ENCODE data around the gene EXOSC6. TPM values are rescaled to one million over a fixed set of nuclear protein-coding genes. Genes with fewer than 3 reads are reported as not detected.
"Not testable (repeated sequence)": the region's sequence is repeated elsewhere in the genome, so short reads cannot be mapped to it uniquely, and the experiment has no call there.

Gene EXOSC6
- total RNA-seq, 2 donors from 2014 or later, result 31.1 to 33.6 TPM

GRCh38 chr16:70222574-70222973, 29.2 kb downstream of the EXOSC6 start:
- 100% methylated on average over 1 of the region's 2 CpGs; no CpG with 5 or more reads in 1 of the 2 experiments for WGBS, 2 experiments (ENCODE audit: insufficient coverage in 1 of 2, insufficient read length in 1 of 2)
- H3K4me3 ChIP-seq (ENCODE audit: low read length); H3K27ac Mint-ChIP-seq; DNase-seq; H3K4me1 Mint-ChIP-seq; H3K4me1 ChIP-seq (ENCODE audit: control insufficient read depth, insufficient read depth, low read length); H3K9me3 Mint-ChIP-seq; H3K27ac ChIP-seq (ENCODE audit: low read depth, low read length); H3K4me3 Mint-ChIP-seq; H3K9ac ChIP-seq (ENCODE audit: extremely low read depth, low read length, poor library complexity, severe bottlenecking); H3K27me3 ChIP-seq (ENCODE audit: control insufficient read depth, insufficient read depth, low read length, poor library complexity, severe bottlenecking); H3K9me3 ChIP-seq (ENCODE audit: control insufficient read depth, low read length); H3K27me3 Mint-ChIP-seq (ENCODE audit: insufficient read depth): not testable (repeated sequence)
- peaks cover 13% of the 10 kb centered on the region for H3K36me3 ChIP-seq (ENCODE audit: control insufficient read depth, insufficient read depth, low read length)
- H3K36me3 Mint-ChIP-seq (ENCODE audit: low read depth), result peaks cover 33% of the 10 kb centered on the region

- not testable (repeated sequence) for DNase-seq; H3K27ac Mint-ChIP-seq; H3K27me3 Mint-ChIP-seq (ENCODE audit: insufficient read depth); H3K27ac ChIP-seq (ENCODE audit: low read depth, low read length); H3K4me3 Mint-ChIP-seq; H3K36me3 ChIP-seq (ENCODE audit: control insufficient read depth, insufficient read depth, low read length); H3K4me1 ChIP-seq (ENCODE audit: control insufficient read depth, insufficient read depth, low read length); H3K9ac ChIP-seq (ENCODE audit: extremely low read depth, low read length, poor library complexity, severe bottlenecking); H3K4me3 ChIP-seq (ENCODE audit: low read length); H3K4me1 Mint-ChIP-seq; H3K27me3 ChIP-seq (ENCODE audit: control insufficient read depth, insufficient read depth, low read length, poor library complexity, severe bottlenecking); H3K9me3 ChIP-seq (ENCODE audit: control insufficient read depth, low read length); H3K9me3 Mint-ChIP-seq
- H3K36me3 Mint-ChIP-seq (ENCODE audit: low read depth), result peaks cover 18% of the 10 kb centered on the region
- WGBS, 2 experiments (ENCODE audit: insufficient coverage in 1 of 2, insufficient read length in 1 of 2), result no CpG with 5 or more reads among the region's 2 CpGs
These were observed 33.2 kb downstream of the EXOSC6 start for GRCh38 chr16:70218586-70218985.

GRCh38 chr16:70206382-70206781, 45.4 kb downstream of the EXOSC6 start:
- H3K27me3 Mint-ChIP-seq (ENCODE audit: insufficient read depth); H3K27me3 ChIP-seq (ENCODE audit: control insufficient read depth, insufficient read depth, low read length, poor library complexity, severe bottlenecking); H3K4me1 ChIP-seq (ENCODE audit: control insufficient read depth, insufficient read depth, low read length); H3K27ac ChIP-seq (ENCODE audit: low read depth, low read length); H3K9me3 ChIP-seq (ENCODE audit: control insufficient read depth, low read length); H3K4me3 Mint-ChIP-seq; H3K36me3 ChIP-seq (ENCODE audit: control insufficient read depth, insufficient read depth, low read length); H3K9ac ChIP-seq (ENCODE audit: extremely low read depth, low read length, poor library complexity, severe bottlenecking); H3K4me3 ChIP-seq (ENCODE audit: low read length); H3K27ac Mint-ChIP-seq; H3K4me1 Mint-ChIP-seq; DNase-seq: not testable (repeated sequence)
- H3K36me3 Mint-ChIP-seq (ENCODE audit: low read depth), result peaks cover 37% of the 10 kb centered on the region
- peaks cover 15% of the 10 kb centered on the region for H3K9me3 Mint-ChIP-seq
- WGBS, 2 experiments (ENCODE audit: insufficient coverage in 1 of 2, insufficient read length in 1 of 2), result 100% methylated on average over 1 to 2 of the region's 6 CpGs

GRCh38 chr16:70204668-70205405, 46.9 kb downstream of the EXOSC6 start:
- not testable (repeated sequence) for H3K9ac ChIP-seq (ENCODE audit: extremely low read depth, low read length, poor library complexity, severe bottlenecking); H3K27me3 ChIP-seq (ENCODE audit: control insufficient read depth, insufficient read depth, low read length, poor library complexity, severe bottlenecking); H3K4me3 Mint-ChIP-seq; DNase-seq; H3K27ac ChIP-seq (ENCODE audit: low read depth, low read length); H3K4me1 Mint-ChIP-seq; H3K9me3 ChIP-seq (ENCODE audit: control insufficient read depth, low read length); H3K36me3 ChIP-seq (ENCODE audit: control insufficient read depth, insufficient read depth, low read length); H3K27ac Mint-ChIP-seq; H3K4me1 ChIP-seq (ENCODE audit: control insufficient read depth, insufficient read depth, low read length); H3K27me3 Mint-ChIP-seq (ENCODE audit: insufficient read depth); H3K4me3 ChIP-seq (ENCODE audit: low read length)
- peaks cover 31% of the 10 kb centered on the region for H3K36me3 Mint-ChIP-seq (ENCODE audit: low read depth)
- WGBS, 2 experiments (ENCODE audit: insufficient coverage in 1 of 2, insufficient read length in 1 of 2), result 90% methylated on average over 16 of the region's 46 CpGs; no CpG with 5 or more reads in 1 of the 2 experiments
- H3K9me3 Mint-ChIP-seq, result peaks cover 15% of the 10 kb centered on the region

GRCh38 chr16:70204010-70204409, 47.7 kb downstream of the EXOSC6 start:
- peaks cover 15% of the 10 kb centered on the region for H3K9me3 Mint-ChIP-seq
- not testable (repeated sequence) for H3K27ac ChIP-seq (ENCODE audit: low read depth, low read length); H3K27me3 ChIP-seq (ENCODE audit: control insufficient read depth, insufficient read depth, low read length, poor library complexity, severe bottlenecking); H3K9me3 ChIP-seq (ENCODE audit: control insufficient read depth, low read length); H3K4me3 ChIP-seq (ENCODE audit: low read length); H3K4me1 ChIP-seq (ENCODE audit: control insufficient read depth, insufficient read depth, low read length); H3K27ac Mint-ChIP-seq; H3K4me3 Mint-ChIP-seq; H3K27me3 Mint-ChIP-seq (ENCODE audit: insufficient read depth); H3K4me1 Mint-ChIP-seq; H3K9ac ChIP-seq (ENCODE audit: extremely low read depth, low read length, poor library complexity, severe bottlenecking); H3K36me3 ChIP-seq (ENCODE audit: control insufficient read depth, insufficient read depth, low read length); DNase-seq
- WGBS, 2 experiments (ENCODE audit: insufficient coverage in 1 of 2, insufficient read length in 1 of 2), result 99% methylated on average over 8 of the region's 29 CpGs; no CpG with 5 or more reads in 1 of the 2 experiments
- H3K36me3 Mint-ChIP-seq (ENCODE audit: low read depth), result peaks cover 26% of the 10 kb centered on the region

GRCh38 chr16:70203508-70203907, 48.2 kb downstream of the EXOSC6 start:
- not testable (repeated sequence) for H3K4me1 Mint-ChIP-seq; H3K4me1 ChIP-seq (ENCODE audit: control insufficient read depth, insufficient read depth, low read length); H3K36me3 ChIP-seq (ENCODE audit: control insufficient read depth, insufficient read depth, low read length); DNase-seq; H3K4me3 Mint-ChIP-seq; H3K9me3 ChIP-seq (ENCODE audit: control insufficient read depth, low read length); H3K27ac Mint-ChIP-seq; H3K4me3 ChIP-seq (ENCODE audit: low read length); H3K9ac ChIP-seq (ENCODE audit: extremely low read depth, low read length, poor library complexity, severe bottlenecking); H3K27ac ChIP-seq (ENCODE audit: low read depth, low read length); H3K27me3 Mint-ChIP-seq (ENCODE audit: insufficient read depth); H3K27me3 ChIP-seq (ENCODE audit: control insufficient read depth, insufficient read depth, low read length, poor library complexity, severe bottlenecking)
- WGBS, 2 experiments (ENCODE audit: insufficient coverage in 1 of 2, insufficient read length in 1 of 2), result 95 to 100% methylated on average over 1 to 2 of the region's 7 CpGs
- H3K9me3 Mint-ChIP-seq, result peaks cover 15% of the 10 kb centered on the region
- H3K36me3 Mint-ChIP-seq (ENCODE audit: low read depth), result peaks cover 26% of the 10 kb centered on the region

- H3K27ac ChIP-seq (ENCODE audit: low read depth, low read length); H3K27me3 Mint-ChIP-seq (ENCODE audit: insufficient read depth); H3K27ac Mint-ChIP-seq; H3K4me3 ChIP-seq (ENCODE audit: low read length); H3K27me3 ChIP-seq (ENCODE audit: control insufficient read depth, insufficient read depth, low read length, poor library complexity, severe bottlenecking); DNase-seq; H3K36me3 Mint-ChIP-seq (ENCODE audit: low read depth); H3K9ac ChIP-seq (ENCODE audit: extremely low read depth, low read length, poor library complexity, severe bottlenecking); H3K9me3 Mint-ChIP-seq; H3K4me1 ChIP-seq (ENCODE audit: control insufficient read depth, insufficient read depth, low read length); H3K4me3 Mint-ChIP-seq; H3K4me1 Mint-ChIP-seq; H3K9me3 ChIP-seq (ENCODE audit: control insufficient read depth, low read length); H3K36me3 ChIP-seq (ENCODE audit: control insufficient read depth, insufficient read depth, low read length): not testable (repeated sequence)
- 90% methylated on average over 3 of the region's 8 CpGs; no CpG with 5 or more reads in 1 of the 2 experiments for WGBS, 2 experiments (ENCODE audit: insufficient coverage in 1 of 2, insufficient read length in 1 of 2)
These were observed 51.7 kb downstream of the EXOSC6 start for GRCh38 chr16:70200063-70200462.
